DND-41 (cell line): ENCODE data around the gene PRR5L.

ENCODE experiments used
- CTCF ChIP-seq: IDR thresholded peaks from 2 replicates; pipeline ENCODE4 v1.5.1; 2012; ENCODE audit warnings: borderline replicate concordance, low read length, moderate library complexity, mild to moderate bottlenecking; ENCODE audit not compliant: poor library complexity, severe bottlenecking; ENCODE audit errors: extremely low read depth
- EZH2 ChIP-seq: IDR thresholded peaks from 3 replicates; pipeline ENCODE4 v1.6.1; 2012; ENCODE audit warnings: borderline replicate concordance, low read depth, mild to moderate bottlenecking, moderate library complexity, low read length, inconsistent platforms; ENCODE audit not compliant: severe bottlenecking

- peak; percentile 48 for TF ChIP-seq CTCF
- no peak for TF ChIP-seq EZH2
Measured at GRCh38 chr11:36469063-36469462, 173.0 kb downstream of the PRR5L start.
